Left ventricle myocardium inferior (tissue), 1 donor: ENCODE results near the gene LEMD1. TPM values are rescaled to one million over a fixed set of nuclear protein-coding genes. Genes with fewer than 3 reads are reported as not detected.
A peak's percentile ranks its signal among the peaks of the same experiment; 100 is the strongest.
"Not testable (repeated sequence)": the region's sequence is repeated elsewhere in the genome, so short reads cannot be mapped to it uniquely, and the experiment has no call there.

Source experiments
- DNase-seq: peaks from one replicate; pipeline ENCODE4 v3.0.0-alpha.2; 2020
- H3K27ac ChIP-seq: fragments of 200-600 bp; replicated peaks from 2 replicates; pipeline ENCODE4 v1.8.0; 2021
- H3K27me3 ChIP-seq: fragments of 200-600 bp; 2 replicates; pipeline ENCODE4 v1.8.0; 2021; ENCODE audit warnings: low read depth
- H3K36me3 ChIP-seq: fragments of 200-600 bp; 2 replicates; pipeline ENCODE4 v1.8.0; 2021
- H3K4me1 ChIP-seq: fragments of 200-600 bp; 2 replicates; pipeline ENCODE4 v1.8.0; 2021
- H3K4me3 ChIP-seq: fragments of 200-600 bp; 2 replicates; pipeline ENCODE4 v1.8.0; 2021; ENCODE audit warnings: mild to moderate bottlenecking, moderate library complexity
- H3K9me3 ChIP-seq: fragments of 200-600 bp; replicated peaks from 2 replicates; pipeline ENCODE4 v1.8.0; 2021
- intact Hi-C: fragments of 100-400 bp; cut with micrococcal nuclease; formaldehyde crosslinking; loops from one replicate; pipeline ENCODE4 v1.11.0; 2022
- total RNA-seq: library from RNA; stranded (reverse); fragmentation: NEBNext Ultra II Directional; extraction: Animal tissue kit (Norgen Biotek cat#: 25700); gene quantifications from one replicate; pipeline ENCODE4 v1.2.1, GENCODE V29; 2021
- TF ChIP-seq, protein P1 (sequence below): fragments of 200-600 bp; IDR thresholded peaks from 2 replicates; pipeline ENCODE4 v1.8.0; 2021; ENCODE audit warnings: antibody characterized with exemption, mild to moderate bottlenecking, borderline replicate concordance
- donor health status: DM: no; HTN: yes; CAD: no; lungs with severe emphysema.

The LEMD1 gene
- total RNA-seq, 1 donor from 2014 or later, result not detected

DNA sequence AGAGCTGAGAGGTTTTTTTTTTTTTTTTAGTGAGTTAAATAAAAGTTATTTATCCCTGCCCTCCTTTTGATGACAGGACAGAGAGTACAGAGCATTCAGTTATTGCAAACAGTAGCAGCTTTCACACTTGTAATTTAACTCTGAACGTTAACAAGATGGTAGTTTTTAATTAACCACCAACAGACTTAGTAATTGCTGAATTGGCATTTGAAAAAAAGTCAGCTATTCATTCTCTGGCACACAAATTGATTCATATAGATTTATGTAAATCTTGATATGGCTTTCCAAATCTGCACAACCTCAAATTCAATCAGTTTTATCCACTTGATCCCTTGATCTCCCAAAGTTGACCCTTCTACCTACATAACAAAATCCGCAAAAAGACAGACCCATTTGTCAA, 918 bp downstream of the LEMD1 start:
- peaks cover 41% of the 10 kb centered on the region for H3K4me1 ChIP-seq
- no peak overlapping the region for H3K4me3 ChIP-seq
- H3K9me3 ChIP-seq, result no peaks in the 10 kb centered on the region
- H3K36me3 ChIP-seq, result no peaks in the 10 kb centered on the region
- DNase-seq, result no peak
- intact Hi-C loops, result no loop called here
- H3K27ac ChIP-seq, result peak overlapping the region; percentile 75
- TF ChIP-seq, protein P1, sequence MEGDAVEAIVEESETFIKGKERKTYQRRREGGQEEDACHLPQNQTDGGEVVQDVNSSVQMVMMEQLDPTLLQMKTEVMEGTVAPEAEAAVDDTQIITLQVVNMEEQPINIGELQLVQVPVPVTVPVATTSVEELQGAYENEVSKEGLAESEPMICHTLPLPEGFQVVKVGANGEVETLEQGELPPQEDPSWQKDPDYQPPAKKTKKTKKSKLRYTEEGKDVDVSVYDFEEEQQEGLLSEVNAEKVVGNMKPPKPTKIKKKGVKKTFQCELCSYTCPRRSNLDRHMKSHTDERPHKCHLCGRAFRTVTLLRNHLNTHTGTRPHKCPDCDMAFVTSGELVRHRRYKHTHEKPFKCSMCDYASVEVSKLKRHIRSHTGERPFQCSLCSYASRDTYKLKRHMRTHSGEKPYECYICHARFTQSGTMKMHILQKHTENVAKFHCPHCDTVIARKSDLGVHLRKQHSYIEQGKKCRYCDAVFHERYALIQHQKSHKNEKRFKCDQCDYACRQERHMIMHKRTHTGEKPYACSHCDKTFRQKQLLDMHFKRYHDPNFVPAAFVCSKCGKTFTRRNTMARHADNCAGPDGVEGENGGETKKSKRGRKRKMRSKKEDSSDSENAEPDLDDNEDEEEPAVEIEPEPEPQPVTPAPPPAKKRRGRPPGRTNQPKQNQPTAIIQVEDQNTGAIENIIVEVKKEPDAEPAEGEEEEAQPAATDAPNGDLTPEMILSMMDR, result no peak
- no peaks in the 10 kb centered on the region for H3K27me3 ChIP-seq

DNA sequence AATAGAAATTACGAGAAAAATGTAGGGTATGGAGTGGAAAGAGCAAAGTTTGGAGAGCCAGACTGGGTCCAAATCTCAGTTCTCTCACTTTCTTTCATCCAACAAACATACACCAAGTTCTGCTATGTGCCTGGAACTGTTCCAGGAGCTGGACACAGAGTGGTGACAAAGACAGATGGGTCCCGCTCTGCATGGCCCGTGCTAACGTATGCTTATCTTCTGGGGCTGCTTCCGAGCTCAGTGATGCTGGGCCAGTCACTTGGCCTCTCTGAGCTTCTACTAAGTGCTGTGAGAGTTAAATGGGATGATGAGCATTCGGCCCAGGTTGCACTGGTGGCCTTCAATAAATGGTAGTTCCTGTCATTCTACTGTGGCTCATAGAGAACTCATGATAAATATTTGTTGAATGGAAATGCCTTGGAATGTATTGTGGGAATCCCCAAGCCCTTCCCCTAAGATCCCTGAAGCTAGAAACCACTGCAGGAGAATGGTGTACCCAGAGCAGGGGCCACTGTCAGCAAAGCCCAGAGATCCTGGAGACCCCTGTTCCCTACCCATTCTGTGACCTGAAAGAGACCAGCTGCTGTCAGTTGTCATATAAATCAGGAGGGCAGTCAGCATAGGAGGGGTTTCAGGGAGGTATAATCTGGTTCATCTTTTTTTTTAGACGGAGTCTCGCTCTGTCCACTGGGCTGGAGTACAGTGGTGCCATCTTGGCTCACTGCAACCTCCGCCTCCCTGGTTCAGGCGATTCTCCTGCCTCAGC, 3.8 kb downstream of the LEMD1 start:
- no peaks in the 10 kb centered on the region for H3K36me3 ChIP-seq
- TF ChIP-seq, protein P1, result no peak
- no peak overlapping the region for H3K4me3 ChIP-seq
- peaks cover 44% of the 10 kb centered on the region for H3K4me1 ChIP-seq
- H3K27ac ChIP-seq, result no peak overlapping the region
- intact Hi-C loops, result no loop called here
- H3K27me3 ChIP-seq, result no peaks in the 10 kb centered on the region
- no peak for DNase-seq
- H3K9me3 ChIP-seq, result no peaks in the 10 kb centered on the region

DNA sequence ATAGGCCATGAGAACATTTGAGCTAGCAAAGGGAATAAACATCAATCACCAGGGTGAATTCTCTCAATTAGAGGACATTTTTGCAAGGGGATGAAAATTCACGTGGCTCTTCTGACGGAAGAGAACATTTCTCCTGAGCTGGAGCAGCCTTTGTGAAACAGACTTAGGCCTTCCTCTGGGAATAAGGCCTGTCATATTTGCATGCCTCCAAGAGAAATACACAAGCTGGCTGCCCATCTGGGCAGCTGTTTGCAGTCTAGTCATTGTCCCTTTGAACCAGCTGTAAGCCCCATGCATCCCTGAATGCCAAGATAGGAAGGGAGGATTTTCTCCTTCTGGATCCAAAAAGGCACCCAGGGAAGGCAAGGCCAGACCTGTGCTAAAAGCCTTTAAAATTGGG, 5.5 kb downstream of the LEMD1 start:
- DNase-seq, result no peak
- intact Hi-C loops, result no loop called here
- no peaks in the 10 kb centered on the region for H3K27me3 ChIP-seq
- TF ChIP-seq, protein P1, result no peak
- H3K4me3 ChIP-seq, result no peak overlapping the region
- H3K9me3 ChIP-seq, result no peaks in the 10 kb centered on the region
- H3K27ac ChIP-seq, result peak overlapping the region; percentile 57
- H3K4me1 ChIP-seq, result peaks cover 28% of the 10 kb centered on the region
- no peaks in the 10 kb centered on the region for H3K36me3 ChIP-seq

DNA sequence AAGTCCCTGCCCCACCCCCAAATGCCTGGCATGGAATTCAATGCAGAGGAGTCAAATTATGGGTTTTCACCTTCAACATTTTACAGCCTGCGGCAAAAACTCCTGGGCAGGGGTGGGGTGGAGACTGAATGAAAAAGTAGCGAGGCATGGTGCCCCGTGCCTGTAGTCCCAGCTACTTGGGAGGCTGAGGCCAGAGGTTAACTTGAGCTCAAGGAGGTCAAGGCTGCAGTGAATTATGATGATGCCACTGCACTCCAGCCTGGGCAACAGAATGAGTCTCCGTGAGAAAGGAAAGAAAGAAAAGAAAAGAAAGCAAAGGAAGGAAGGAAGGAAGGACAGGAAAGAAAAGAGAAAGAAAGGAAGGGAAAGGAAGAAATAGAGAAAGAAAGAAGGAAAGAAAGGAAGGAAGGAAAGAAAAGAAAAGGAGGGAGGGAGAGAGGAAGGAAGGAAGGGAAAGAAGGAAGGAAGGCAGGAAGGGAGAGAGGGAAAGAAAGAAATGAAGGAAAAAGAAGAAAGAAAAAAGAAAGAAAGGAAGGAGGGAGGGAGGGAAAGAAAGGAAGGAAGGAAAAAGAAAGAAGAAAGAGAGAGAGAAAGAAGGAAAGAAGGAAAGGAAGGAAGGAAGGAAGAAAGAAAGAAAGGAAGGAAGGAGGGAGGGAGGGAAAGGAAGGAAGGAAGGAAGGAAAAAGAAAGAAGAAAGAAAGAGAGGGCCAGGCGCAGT, 11.1 kb downstream of the LEMD1 start:
- H3K27me3 ChIP-seq, result peaks cover 24% of the 10 kb centered on the region
- TF ChIP-seq, protein P1, result no peak
- no peaks in the 10 kb centered on the region for H3K36me3 ChIP-seq
- H3K27ac ChIP-seq, result no peak overlapping the region
- intact Hi-C loops, result no loop called here
- H3K9me3 ChIP-seq, result no peaks in the 10 kb centered on the region
- H3K4me1 ChIP-seq, result peaks cover 3% of the 10 kb centered on the region
- H3K4me3 ChIP-seq, result no peak overlapping the region
- no peak for DNase-seq

DNA sequence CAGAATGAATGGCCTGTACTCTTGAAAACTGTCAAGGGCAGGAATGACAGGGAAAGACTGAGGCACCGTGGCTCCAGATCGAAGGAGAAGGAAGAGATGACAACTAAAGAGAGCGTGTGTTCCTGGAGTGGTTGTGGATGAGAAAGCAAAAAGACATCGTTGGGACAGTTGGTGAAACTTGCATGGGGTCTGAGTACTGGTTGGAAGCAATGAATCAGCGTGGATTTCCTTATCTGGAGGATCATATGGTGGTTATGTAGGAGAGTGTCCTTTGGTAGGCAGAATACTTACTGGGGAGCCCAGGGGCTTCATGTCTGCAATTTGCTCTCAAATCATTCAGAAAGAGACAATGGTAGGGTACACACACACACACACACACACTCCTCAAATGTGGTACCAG, 13.9 kb downstream of the LEMD1 start:
- intact Hi-C loops, result no loop called here

DNA sequence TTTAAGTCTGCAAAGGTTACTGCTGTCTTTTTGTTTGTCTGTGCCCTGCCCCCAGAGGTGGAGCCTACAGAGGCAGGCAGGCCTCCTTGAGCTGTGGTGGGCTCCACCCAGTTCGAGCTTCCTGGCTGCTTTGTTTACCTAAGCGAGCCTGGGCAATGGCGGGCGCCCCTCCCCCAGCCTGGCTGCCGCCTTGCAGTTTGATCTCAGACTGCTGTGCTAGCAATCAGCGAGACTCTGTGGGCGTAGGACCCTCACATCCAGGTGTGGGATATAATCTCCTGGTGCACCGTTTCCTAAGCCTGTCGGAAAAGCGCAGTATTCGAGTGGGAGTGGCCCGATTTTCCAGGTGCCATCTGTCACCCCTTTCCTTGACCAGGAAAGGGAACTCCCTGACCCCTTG, 15.6 kb downstream of the LEMD1 start:
- peaks cover 24% of the 10 kb centered on the region for H3K27me3 ChIP-seq
- H3K4me3 ChIP-seq, DNase-seq, intact Hi-C loops, H3K4me1 ChIP-seq, H3K36me3 ChIP-seq, H3K27ac ChIP-seq, H3K9me3 ChIP-seq: not testable (repeated sequence)

More for the DNA sequence above, 13.9 kb downstream of the LEMD1 start:
- no peak for DNase-seq
- TF ChIP-seq, protein P1, result no peak
- no peaks in the 10 kb centered on the region for H3K4me1 ChIP-seq
- H3K27ac ChIP-seq, result no peak overlapping the region
- H3K4me3 ChIP-seq, result no peak overlapping the region
- no peaks in the 10 kb centered on the region for H3K9me3 ChIP-seq
- peaks cover 24% of the 10 kb centered on the region for H3K27me3 ChIP-seq
- H3K36me3 ChIP-seq, result no peaks in the 10 kb centered on the region

DNA sequence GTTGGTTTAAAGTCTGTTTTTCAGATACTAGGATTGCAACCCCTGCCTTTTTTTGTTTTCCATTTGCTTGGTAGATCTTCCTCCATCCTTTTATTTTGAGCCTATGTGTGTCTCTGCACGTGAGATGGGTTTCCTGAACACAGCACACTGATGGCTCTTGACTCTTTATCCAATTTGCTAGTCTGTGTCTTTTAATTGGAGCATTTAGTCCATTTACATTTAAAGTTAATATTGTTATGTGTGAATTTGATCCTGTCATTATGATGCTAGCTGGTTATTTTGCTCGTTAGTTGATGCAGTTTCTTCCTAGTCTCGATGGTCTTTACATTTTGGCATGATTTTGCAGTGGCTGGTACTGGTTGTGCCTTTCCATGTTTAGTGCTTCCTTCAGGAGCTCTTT, 17.4 kb downstream of the LEMD1 start:
- H3K4me1 ChIP-seq, DNase-seq, H3K9me3 ChIP-seq, H3K27ac ChIP-seq, H3K4me3 ChIP-seq, H3K36me3 ChIP-seq, intact Hi-C loops: not testable (repeated sequence)
- peaks cover 17% of the 10 kb centered on the region for H3K27me3 ChIP-seq
